VCaP (cell line): ENCODE measurements around the gene C12orf75.
"Not testable (repeated sequence)": the region's sequence is repeated elsewhere in the genome, so short reads cannot be mapped to it uniquely, and the experiment has no call there.

Experiments used
- H3K27ac ChIP-seq: fragments of 450-650 bp; 2 replicates; pipeline ENCODE4 v1.5.1; 2017
- CTCF ChIP-seq: fragments of 450-650 bp; conservative IDR thresholded peaks from 2 replicates; pipeline ENCODE4 v1.5.1; 2017; ENCODE audit warnings: mild to moderate bottlenecking, moderate library complexity

The C12orf75 gene

DNA sequence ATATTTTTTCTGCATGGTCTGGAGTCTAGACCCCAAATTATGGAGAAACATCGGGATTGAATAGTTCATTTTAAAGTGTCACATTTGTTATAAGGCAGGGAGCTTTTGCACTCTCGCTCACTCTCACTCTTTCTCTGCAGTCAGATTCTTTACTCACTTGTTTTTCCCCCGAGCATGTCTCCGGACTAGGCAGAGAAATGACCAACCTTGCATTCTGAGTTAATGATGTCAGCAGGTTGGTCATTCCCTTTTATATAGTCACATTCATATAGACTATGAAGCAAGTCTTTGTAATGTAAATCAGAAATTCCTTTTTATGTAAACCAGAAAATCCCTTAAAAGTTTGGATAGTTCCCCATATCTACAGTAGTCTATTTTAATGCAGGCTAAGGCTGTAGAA is 4.1 kb downstream of the C12orf75 start:
- H3K27ac ChIP-seq: no peak overlapping the region
- no peak for TF ChIP-seq CTCF

- H3K27ac ChIP-seq: no peak overlapping the region
- TF ChIP-seq CTCF: no peak
Measured at GRCh38 chr12:105335856-105336255, 5.4 kb downstream of the C12orf75 start.

DNA sequence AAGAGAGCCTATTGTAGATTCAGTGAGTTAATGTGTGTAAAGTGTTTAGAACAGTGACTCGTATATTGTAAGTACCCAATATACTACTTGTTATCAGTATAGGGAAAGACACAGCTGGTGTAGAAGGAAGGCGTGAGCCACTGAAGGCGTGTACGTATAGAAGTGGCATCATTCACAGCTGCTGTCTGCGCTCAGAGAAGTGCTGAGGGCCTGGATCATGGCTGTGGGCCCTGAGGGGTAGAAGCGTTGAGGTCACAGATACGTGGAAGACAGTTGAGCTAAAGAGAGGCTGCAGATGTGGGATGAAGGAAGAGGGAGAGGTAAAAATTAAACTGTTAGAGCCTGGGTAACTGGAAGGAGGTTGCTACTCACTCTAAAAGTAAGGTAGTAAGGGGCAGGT is 5.9 kb downstream of the C12orf75 start:
- no peak for TF ChIP-seq CTCF
- H3K27ac ChIP-seq: no peak overlapping the region

GRCh38 chr12:105337391-105337790 is 6.9 kb downstream of the C12orf75 start:
- TF ChIP-seq CTCF: no peak
- no peak overlapping the region for H3K27ac ChIP-seq

GRCh38 chr12:105338966-105339365 is 8.5 kb downstream of the C12orf75 start:
- no peak overlapping the region for H3K27ac ChIP-seq
- no peak for TF ChIP-seq CTCF

- TF ChIP-seq CTCF: no peak
Measured at GRCh38 chr12:105341010-105341409, 10.5 kb downstream of the C12orf75 start.

GRCh38 chr12:105341620-105342019 is 11.1 kb downstream of the C12orf75 start:
- H3K27ac ChIP-seq: not testable (repeated sequence)

More at GRCh38 chr12:105341010-105341409, 10.5 kb downstream of the C12orf75 start:
- no peak overlapping the region for H3K27ac ChIP-seq

- no peak for TF ChIP-seq CTCF
Measured at GRCh38 chr12:105342464-105342863, 12.0 kb downstream of the C12orf75 start.

More at GRCh38 chr12:105342464-105342863, 12.0 kb downstream of the C12orf75 start:
- no peak overlapping the region for H3K27ac ChIP-seq
